Measurements from ENCODE around the gene FAM20A.

FAM20A gene

GRCh38 chr17:68531252-68531651 lies 69.9 kb downstream of the FAM20A start:
- Histone ChIP-seq H3K36me3 (replicated peaks; ENCODE audit: low read depth, low read length) (peaks cover 66% of the 10 kb centered on the region), H3K9me3 (ENCODE audit: insufficient read depth, low read length) (no peaks in the 10 kb centered on the region)
- TF ChIP-seq, protein P1, sequence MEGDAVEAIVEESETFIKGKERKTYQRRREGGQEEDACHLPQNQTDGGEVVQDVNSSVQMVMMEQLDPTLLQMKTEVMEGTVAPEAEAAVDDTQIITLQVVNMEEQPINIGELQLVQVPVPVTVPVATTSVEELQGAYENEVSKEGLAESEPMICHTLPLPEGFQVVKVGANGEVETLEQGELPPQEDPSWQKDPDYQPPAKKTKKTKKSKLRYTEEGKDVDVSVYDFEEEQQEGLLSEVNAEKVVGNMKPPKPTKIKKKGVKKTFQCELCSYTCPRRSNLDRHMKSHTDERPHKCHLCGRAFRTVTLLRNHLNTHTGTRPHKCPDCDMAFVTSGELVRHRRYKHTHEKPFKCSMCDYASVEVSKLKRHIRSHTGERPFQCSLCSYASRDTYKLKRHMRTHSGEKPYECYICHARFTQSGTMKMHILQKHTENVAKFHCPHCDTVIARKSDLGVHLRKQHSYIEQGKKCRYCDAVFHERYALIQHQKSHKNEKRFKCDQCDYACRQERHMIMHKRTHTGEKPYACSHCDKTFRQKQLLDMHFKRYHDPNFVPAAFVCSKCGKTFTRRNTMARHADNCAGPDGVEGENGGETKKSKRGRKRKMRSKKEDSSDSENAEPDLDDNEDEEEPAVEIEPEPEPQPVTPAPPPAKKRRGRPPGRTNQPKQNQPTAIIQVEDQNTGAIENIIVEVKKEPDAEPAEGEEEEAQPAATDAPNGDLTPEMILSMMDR (IDR thresholded peaks at IDR 0.05; ENCODE audit: low read depth, low read length): no peak
- TF ChIP-seq EZH2phosphoT487 (IDR thresholded peaks at IDR 0.05; ENCODE audit: low read depth): no peak

GRCh38 chr17:68527314-68527713 lies 73.9 kb downstream of the FAM20A start:
- TF ChIP-seq, protein P1 (IDR thresholded peaks at IDR 0.05; ENCODE audit: low read depth, low read length): no peak
- no peak for TF ChIP-seq EZH2phosphoT487 (IDR thresholded peaks at IDR 0.05; ENCODE audit: low read depth)
- Histone ChIP-seq H3K27ac (ENCODE audit: low read length) (no peak overlapping the region), H3K4me3 (ENCODE audit: low read length) (no peak overlapping the region), H4K20me1 (ENCODE audit: insufficient read depth, low read length) (0 out of 2 replicates have a peak, but pooled peaks cover 4% of the 10 kb centered on the region), H3K36me3 (replicated peaks; ENCODE audit: low read depth, low read length) (peaks cover 83% of the 10 kb centered on the region), H3K9me3 (ENCODE audit: insufficient read depth, low read length) (no peaks in the 10 kb centered on the region), H3K27me3 (ENCODE audit: low read depth, low read length) (no peaks in the 10 kb centered on the region), H2AFZ (ENCODE audit: low read depth, low read length) (no peak overlapping the region), H3K79me2 (ENCODE audit: low read length) (no peaks in the 10 kb centered on the region), H3K4me1 (ENCODE audit: low read length) (no peaks in the 10 kb centered on the region), H3K9ac (ENCODE audit: low read length) (no peak overlapping the region), H3K4me2 (ENCODE audit: low read length) (no peak overlapping the region)

More at GRCh38 chr17:68531252-68531651, 69.9 kb downstream of the FAM20A start:
- Histone ChIP-seq H3K79me2 (ENCODE audit: low read length) (no peaks in the 10 kb centered on the region), H4K20me1 (ENCODE audit: insufficient read depth, low read length) (no peaks in the 10 kb centered on the region), H3K27me3 (ENCODE audit: low read depth, low read length) (no peaks in the 10 kb centered on the region), H3K27ac (ENCODE audit: low read length) (no peak overlapping the region), H3K9ac (ENCODE audit: low read length) (no peak overlapping the region), H3K4me1 (ENCODE audit: low read length) (no peaks in the 10 kb centered on the region), H3K4me2 (ENCODE audit: low read length) (no peak overlapping the region), H3K4me3 (ENCODE audit: low read length) (no peak overlapping the region), H2AFZ (ENCODE audit: low read depth, low read length) (no peak overlapping the region)

DNA sequence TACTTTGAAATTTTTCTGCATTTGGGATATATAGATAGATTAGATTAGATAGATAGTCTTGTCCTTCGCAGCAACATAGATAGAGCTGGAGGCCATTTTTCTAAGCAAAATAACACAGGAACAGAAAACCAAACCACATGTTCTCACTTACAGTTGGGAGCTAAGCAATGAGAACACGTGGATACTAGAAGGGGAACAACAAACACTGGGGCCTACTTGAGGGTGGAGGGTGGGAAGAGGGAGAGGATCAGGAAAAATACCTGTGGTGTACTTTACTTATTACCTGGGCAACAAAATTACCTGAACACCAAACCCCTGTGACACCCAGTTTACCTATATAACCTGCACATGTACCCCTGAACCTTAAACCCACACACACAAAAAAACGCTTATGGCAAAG lies 74.6 kb downstream of the FAM20A start:
- H3K79me2 ChIP-seq (ENCODE audit: low read length): no peaks in the 10 kb centered on the region
- TF ChIP-seq, protein P1 (IDR thresholded peaks at IDR 0.05; ENCODE audit: low read depth, low read length): no peak
- TF ChIP-seq EZH2phosphoT487 (IDR thresholded peaks at IDR 0.05; ENCODE audit: low read depth): no peak
- H3K4me3 ChIP-seq (ENCODE audit: low read length): no peak overlapping the region
- no peak overlapping the region for H3K4me2 ChIP-seq (ENCODE audit: low read length)
- H4K20me1 ChIP-seq (ENCODE audit: insufficient read depth, low read length): 0 out of 2 replicates have a peak, but pooled peaks cover 10% of the 10 kb centered on the region
- H3K27me3 ChIP-seq (ENCODE audit: low read depth, low read length): no peaks in the 10 kb centered on the region
- H3K9me3 ChIP-seq (ENCODE audit: insufficient read depth, low read length): no peaks in the 10 kb centered on the region
- H3K36me3 ChIP-seq (replicated peaks; ENCODE audit: low read depth, low read length): peaks cover 81% of the 10 kb centered on the region
- H2AFZ ChIP-seq (ENCODE audit: low read depth, low read length): no peak overlapping the region
- no peak overlapping the region for H3K9ac ChIP-seq (ENCODE audit: low read length)
- no peaks in the 10 kb centered on the region for H3K4me1 ChIP-seq (ENCODE audit: low read length)
- H3K27ac ChIP-seq (ENCODE audit: low read length): no peak overlapping the region

DNA sequence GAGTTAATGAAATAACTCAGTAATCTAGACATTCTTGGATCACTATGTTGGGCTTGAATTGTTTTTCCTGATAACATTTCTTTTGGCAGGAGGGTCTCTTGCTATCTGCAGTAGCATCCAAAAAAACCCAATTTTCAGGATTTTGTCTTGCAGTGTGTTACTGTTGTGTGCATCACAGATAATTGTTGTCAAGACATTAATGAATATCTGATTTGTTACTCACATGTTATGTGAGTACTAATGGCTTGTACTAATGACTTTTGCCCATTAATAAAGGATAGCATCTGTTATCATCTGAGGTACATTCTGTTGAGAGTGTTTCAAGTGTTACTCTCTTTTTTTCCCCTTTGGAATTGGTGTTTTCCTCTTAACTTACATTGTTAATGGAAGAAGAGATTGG lies 78.9 kb downstream of the FAM20A start:
- no peaks in the 10 kb centered on the region for H3K9me3 ChIP-seq (ENCODE audit: insufficient read depth, low read length)
- H3K9ac ChIP-seq (ENCODE audit: low read length): no peak overlapping the region
- peaks cover 61% of the 10 kb centered on the region for H3K36me3 ChIP-seq (replicated peaks; ENCODE audit: low read depth, low read length)
- H3K27me3 ChIP-seq (ENCODE audit: low read depth, low read length): no peaks in the 10 kb centered on the region
- TF ChIP-seq, protein P1 (IDR thresholded peaks at IDR 0.05; ENCODE audit: low read depth, low read length): no peak
- no peak for TF ChIP-seq EZH2phosphoT487 (IDR thresholded peaks at IDR 0.05; ENCODE audit: low read depth)
- peaks cover 10% of the 10 kb centered on the region; the same call in 1 of the 2 replicates for H3K79me2 ChIP-seq (ENCODE audit: low read length)
- H3K4me2 ChIP-seq (ENCODE audit: low read length): no peak overlapping the region
- no peaks in the 10 kb centered on the region for H3K4me1 ChIP-seq (ENCODE audit: low read length)
- peaks cover 19% of the 10 kb centered on the region for H4K20me1 ChIP-seq (ENCODE audit: insufficient read depth, low read length)
- no peak overlapping the region for H3K27ac ChIP-seq (ENCODE audit: low read length)
- H2AFZ ChIP-seq (ENCODE audit: low read depth, low read length): no peak overlapping the region
- no peak overlapping the region for H3K4me3 ChIP-seq (ENCODE audit: low read length)

Data from OCI-LY3 (cell line).